ENCODE data around the gene POU6F2.

POU6F2 gene

DNA sequence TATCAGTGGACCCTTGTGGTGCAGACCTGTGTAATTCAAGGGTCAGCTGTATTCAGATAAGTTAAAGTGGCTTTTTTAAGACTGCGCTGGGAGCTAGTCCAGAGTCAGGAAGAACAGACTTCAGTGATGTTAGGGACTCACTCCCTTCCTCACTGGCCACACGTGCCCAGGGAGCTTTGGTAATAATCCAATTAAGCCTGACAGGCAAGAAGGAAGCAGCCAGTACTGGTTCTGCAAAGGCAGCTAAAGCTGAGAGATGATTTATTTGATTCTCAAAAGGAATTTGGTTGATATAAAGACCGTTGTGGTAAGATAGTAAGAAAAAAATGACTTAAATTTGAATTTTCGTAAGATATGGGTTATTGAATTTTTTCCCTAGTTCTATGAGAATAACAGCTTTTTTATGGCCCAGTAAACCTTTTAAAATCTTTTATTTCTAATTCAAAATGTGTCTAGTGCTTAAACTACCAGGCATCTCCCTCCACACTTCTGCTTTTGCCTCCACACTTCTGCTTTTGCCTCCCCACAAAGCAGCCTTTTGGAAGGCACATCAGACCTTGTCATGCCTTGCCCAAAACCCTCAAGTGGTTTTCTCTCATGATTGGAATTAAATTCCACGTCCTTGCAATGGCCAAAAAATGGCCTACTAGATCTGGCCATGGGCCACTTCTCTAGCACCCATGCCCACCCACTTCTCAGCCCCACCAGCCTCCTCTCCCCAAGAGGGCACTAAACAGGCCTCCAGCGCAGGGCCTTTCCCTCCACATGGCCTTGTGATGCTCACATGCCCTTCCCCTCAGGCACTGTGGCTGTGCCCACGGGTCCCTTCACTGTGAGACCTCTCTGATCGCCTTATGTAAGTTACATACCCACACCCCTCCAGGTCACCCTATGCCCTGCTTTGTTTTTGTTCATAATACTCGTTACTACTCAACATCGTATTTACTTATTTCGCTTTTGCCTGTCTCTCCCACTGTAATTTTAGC is 92.5 kb downstream of the POU6F2 start:
- no peak for DNase-seq

- no peak for DNase-seq
Measured at GRCh38 chr7:39071116-39071515, 93.4 kb downstream of the POU6F2 start.

DNA sequence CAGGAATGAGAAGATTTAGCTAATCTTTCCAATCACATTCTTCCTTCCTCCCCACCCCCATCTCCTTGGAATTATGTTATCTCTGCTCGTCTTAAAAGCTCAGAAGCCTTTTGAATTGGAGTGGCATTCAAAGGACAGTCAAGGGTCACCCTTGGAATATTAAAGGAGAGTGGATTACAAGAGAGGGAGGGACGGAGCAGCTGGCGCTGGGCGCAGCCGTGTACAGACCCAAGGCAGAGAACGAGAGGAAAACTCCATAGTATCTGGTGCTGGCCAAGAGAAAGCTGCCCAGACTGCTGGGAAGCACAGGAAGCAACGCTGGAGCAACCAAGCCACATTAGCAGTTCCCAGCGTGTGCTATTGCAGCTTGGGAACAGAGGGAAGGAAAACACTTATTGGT is 95.7 kb downstream of the POU6F2 start:
- no peak for DNase-seq

GRCh38 chr7:39075210-39075609 is 97.5 kb downstream of the POU6F2 start:
- no peak for DNase-seq

DNA sequence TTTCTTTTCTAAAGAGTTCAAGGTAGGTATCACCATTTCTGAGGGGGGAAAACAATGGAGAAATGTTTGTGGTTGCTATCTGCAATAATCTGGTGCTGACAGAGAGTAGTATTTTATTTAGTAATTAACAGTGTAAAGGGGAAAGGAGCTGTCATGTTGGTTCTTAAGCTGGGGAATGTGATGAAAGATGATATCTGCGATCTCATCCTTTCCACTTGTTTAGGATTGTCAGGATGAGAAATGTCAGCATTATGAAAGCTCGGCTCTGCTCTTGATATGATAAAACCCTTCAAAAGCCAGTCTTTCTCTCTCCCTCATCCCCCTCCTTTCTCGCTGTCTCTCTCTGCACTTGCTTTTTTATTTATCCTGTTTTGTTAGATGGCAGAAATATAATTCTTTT is 106.1 kb downstream of the POU6F2 start:
- DNase-seq, result no peak

DNA sequence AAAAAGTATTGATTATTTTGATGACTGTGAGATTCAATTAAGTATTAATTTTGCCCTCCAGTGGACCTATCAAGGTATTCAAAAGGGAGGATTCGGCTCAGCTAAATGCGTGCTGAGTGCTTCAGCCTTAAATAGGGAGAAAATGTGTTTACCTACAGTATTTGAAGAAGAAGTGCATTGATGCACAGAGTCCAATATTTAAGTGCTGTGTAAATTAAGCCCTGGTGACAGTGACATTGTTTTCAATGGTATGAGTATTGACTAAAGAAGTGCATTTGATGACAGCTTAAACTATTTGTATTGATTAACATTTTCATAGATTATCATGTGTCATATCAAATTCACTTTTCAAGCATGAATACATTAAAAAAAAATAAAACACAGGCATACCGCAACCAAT is 106.6 kb downstream of the POU6F2 start:
- no peak for DNase-seq

- DNase-seq, result no peak
Measured at GRCh38 chr7:39085189-39085588, 107.5 kb downstream of the POU6F2 start.

GRCh38 chr7:39085590-39086049 is 107.9 kb downstream of the POU6F2 start:
- no peak for DNase-seq

- no peak for DNase-seq
Measured at GRCh38 chr7:39086638-39087360, 109.1 kb downstream of the POU6F2 start.

GRCh38 chr7:39088730-39089593 is 111.3 kb downstream of the POU6F2 start:
- DNase-seq, result no peak

- DNase-seq, result no peak
Measured at GRCh38 chr7:39091145-39091544, 113.4 kb downstream of the POU6F2 start.

DNA sequence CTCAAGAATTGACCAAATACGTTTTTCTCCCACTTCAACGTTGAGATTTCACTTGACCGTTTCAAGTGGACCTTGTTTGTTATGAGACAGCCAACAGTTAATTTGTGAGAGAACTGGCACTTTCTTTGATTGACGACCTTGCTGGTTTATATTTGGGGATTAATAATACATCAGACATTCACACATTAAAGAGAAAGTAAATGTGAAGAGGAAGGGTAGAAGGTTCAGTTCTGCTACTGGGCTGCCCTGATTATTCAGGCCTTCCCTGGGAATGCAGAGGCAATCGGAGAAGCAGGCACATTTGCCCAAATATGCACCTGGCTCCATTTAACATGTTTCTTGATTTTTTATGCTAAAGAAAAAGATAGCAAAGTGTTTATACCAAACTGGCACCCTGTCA is 114.1 kb downstream of the POU6F2 start:
- DNase-seq, result no peak

DNA sequence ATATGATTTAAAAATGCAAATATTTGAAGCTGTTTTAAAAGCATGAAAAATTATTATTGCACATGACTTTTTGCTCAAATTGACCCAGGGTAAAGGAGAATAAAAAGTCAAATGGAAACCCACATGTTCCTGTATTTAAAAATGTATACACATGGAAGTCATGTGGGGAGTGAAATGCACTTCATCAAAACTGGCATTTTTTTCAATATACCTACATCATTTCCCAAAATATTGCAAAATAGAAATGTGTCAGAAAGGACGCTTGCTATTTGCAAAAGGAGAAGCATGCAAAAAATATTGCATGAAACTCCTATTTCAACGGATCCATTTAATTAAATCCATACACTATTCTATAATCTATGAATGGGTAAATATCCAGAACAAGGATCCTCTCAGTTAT is 117.0 kb downstream of the POU6F2 start:
- DNase-seq, result no peak

DNA sequence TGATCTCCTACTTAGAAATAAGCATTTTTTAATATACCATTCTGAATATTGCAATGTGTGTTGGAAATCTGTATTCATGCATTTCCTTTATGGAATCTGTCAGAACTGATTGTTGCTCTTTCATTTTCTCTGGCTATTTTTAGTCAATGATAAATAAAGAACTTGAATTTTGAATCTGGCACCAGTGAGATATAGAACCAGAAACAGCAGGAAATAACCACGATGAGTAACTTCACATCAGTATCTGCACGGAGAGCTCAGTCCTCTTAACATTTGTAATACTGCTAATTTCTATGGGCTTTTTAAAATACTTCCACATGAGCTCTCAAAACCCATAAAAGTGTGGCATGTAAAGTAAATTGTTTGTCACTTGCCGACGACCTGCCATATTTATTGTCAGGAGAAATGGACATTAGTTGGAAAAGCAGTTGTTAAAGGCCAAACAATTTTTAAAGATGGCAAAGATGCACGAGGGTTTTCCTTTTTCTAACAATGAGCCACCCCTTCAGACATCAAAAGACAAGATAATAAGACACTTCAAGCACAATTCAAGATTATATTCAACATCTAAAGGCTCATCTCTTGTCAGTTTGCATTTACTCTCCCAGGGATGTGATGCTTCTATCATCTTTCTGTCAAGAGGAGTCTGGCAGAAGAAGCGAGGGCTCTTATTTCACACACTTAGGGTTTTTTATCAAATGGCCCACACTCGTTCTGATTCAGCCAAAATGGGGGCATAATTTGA is 118.3 kb downstream of the POU6F2 start:
- DNase-seq, result no peak

DNA sequence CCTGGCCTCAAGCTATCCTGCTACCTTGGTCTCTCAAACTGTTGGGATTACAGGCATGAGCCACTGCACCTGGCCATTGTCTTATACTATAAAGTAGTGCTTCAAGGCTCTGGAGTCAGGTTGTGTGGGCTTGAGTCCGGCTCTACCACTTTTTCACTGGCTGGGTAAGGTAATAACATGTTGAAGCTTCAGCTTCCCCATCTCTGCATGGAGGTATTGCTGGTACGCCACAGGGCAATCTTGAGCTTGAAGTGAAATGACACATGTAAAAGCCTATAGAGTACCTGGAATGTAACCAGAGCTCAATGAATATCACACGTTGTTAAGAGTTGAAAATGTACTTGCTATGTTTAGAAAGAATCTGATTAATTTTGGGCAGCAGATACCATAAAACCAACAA is 120.8 kb downstream of the POU6F2 start:
- DNase-seq, result no peak

DNA sequence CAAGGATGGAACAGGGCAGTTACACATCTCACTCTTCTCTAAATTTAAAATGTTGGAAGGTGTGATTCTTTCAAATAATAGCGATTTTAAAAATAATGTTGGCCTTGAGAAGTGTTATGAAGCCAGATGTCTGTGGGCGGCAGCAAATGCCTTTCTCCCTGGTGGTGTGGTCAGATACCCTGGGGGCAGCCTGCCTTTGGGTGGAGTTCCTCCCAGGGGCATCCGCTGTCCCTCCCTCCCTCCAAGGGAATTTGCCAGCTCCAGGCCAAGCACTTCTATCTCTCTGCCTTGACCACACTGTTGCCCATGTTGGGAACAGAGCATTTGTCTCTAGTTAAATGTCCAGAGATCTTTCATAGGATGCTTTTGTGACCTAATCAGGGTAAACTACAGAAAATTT is 121.4 kb downstream of the POU6F2 start:
- DNase-seq, result no peak

DNA sequence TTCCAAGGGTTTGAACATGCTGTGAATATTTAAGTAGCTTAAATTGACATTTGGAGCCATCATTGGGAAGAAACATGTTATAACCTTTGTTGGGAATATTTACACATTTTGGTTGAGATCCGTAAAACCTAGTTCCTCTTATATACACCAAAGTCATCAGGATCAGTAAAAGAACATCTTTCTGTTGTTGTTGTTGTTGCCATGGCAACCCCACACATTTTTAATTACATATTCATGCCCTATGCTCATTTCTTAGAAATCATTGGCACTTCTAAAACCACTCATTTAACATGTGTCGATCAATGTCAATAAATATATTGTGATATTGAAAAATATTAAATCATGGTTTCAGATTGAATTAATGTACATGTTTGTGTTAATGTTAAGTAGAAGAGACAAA is 122.6 kb downstream of the POU6F2 start:
- DNase-seq, result no peak

GRCh38 chr7:39102234-39102633 is 124.5 kb downstream of the POU6F2 start:
- no peak for DNase-seq

DNA sequence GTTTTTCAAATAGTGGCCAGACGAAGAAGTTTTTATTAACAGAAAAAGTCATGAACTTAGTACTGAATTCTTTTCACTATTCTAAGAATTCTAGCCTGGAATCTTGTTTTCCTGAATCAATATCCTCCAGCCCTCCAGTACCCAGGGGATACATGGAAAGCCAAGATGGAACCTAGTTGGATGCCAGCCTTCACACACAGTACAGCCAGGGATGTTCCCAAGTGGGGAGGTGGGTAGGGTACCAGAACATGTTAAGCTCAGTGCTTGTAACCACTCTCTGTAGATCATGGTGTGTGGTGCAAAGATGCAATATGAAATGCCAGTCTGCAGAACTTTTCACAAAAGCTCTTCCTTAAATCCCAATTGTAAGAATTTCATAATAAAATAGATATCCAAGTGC is 128.0 kb downstream of the POU6F2 start:
- no peak for DNase-seq

GRCh38 chr7:39125846-39126245 is 148.1 kb downstream of the POU6F2 start:
- no peak for DNase-seq

DNA sequence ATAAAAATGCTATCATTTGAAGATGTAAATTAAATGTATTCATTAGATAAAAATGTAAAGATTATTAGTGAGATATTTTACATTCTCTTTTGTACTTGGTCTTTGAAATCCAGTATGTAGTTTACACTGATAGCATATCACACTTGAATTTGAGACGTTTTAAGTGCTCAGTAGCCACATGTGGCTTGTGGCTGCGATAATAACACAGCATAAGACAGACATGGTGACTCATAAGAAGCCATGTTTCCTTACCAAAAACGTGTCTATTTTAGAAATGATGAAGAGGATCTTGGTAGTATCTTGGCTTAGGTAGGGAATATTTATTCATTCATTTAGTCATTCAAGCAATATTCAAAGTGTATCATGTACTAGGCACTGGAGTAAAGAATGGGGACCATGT is 149.3 kb downstream of the POU6F2 start:
- no peak for DNase-seq

- DNase-seq, result no peak
Measured at GRCh38 chr7:39128287-39128843, 150.7 kb downstream of the POU6F2 start.
